HG02642 (cell line): ENCODE data around the gene CCS.

Source experiments
- ATAC-seq: cut with Tn5 transposase; IDR thresholded peaks from one replicate; pipeline ENCODE4 v1.9.1; 2021; ENCODE audit warnings: mild to moderate bottlenecking; ENCODE audit not compliant: unreplicated experiment, poor library complexity

Gene CCS

GRCh38 chr11:66653123-66653522 lies 60.1 kb downstream of the CCS start:
- ATAC-seq, result no peak
